GM12878 (cell line): Measurements from ENCODE around the gene NOVA2. TPM values are rescaled to one million over a fixed set of nuclear protein-coding genes. Genes with fewer than 3 reads are reported as not detected.

ENCODE experiments used
- ATAC-seq: fragments of 200-7000 bp; cut with Tn5 transposase; 3 replicates; pipeline ENCODE4 v1.9.1; 2020; ENCODE audit warnings: mild to moderate bottlenecking, moderate library complexity
- BruUV-seq: library from RNA; stranded (reverse); fragments of 400-500 nt; replicated peaks from 2 replicates; lab custom pipeline; 2021; lab: Mats Ljungman, UMichigan
- CTCF ChIA-PET: fragments of 300-600 bp; sonication (Branson Sonifier 250); formaldehyde crosslinking; extraction: SDS; loops from one replicate; lab custom pipeline; 2021; ENCODE audit warnings: inconsistent platforms; lab: Yijun Ruan, JAX
- POLR2A ChIA-PET: fragments of 350-600 bp; formaldehyde crosslinking; extraction: SDS; loops from one replicate; lab custom pipeline; 2021; ENCODE audit warnings: inconsistent platforms; lab: Charles Lee
- RAD21 ChIA-PET: fragments of 300-600 bp; sonication (Branson Sonifier 250); formaldehyde crosslinking; loops from one replicate; lab custom pipeline; 2023; ENCODE audit warnings: antibody characterized with exemption; ENCODE audit not compliant: unreplicated experiment; lab: Charles Lee
- SMC1A ChIA-PET: fragments of 300-600 bp; sonication (Branson Sonifier 250); formaldehyde crosslinking; loops from one replicate; lab custom pipeline; 2023; ENCODE audit not compliant: unreplicated experiment, uncharacterized antibody; lab: Charles Lee
- DNase-seq: peaks from one replicate; pipeline ENCODE4 v3.0.0-alpha.2; 2011; ENCODE audit warnings: low read depth, low spot score
- FAIRE-seq: peaks from 3 replicates; lab custom pipeline; 2011; peaks lifted over from hg19 to GRCh38; lab: Jason Lieb, UNC
- H2AFZ ChIP-seq: 2 replicates; pipeline ENCODE4 v1.6.0; 2011; ENCODE audit warnings: low read depth, low read length, control low read depth; ENCODE audit not compliant: control insufficient read depth
- H3K27ac ChIP-seq: 2 replicates; pipeline ENCODE4 v1.5.1; 2011; ENCODE audit warnings: control low read depth; ENCODE audit not compliant: control insufficient read depth, insufficient read depth
- H3K27me3 ChIP-seq, 2 experiments: replicated peaks in 1 of 2; 2 replicates each; pipeline versions ENCODE4 v1.6.0 to v1.6.1; 2011; ENCODE audit warnings: low read length in 1 of 2; ENCODE audit not compliant: control insufficient read depth in 2 of 2, insufficient read depth in 2 of 2
- H3K36me3 ChIP-seq, 2 experiments: 2 replicates each; pipeline ENCODE4 v1.5.1; 2011; ENCODE audit warnings: low read length in 1 of 2; ENCODE audit not compliant: control insufficient read depth in 2 of 2, insufficient read depth in 2 of 2
- H3K4me1 ChIP-seq: 2 replicates; pipeline ENCODE4 v1.6.1; 2011; ENCODE audit warnings: mild to moderate bottlenecking, low read length, moderate library complexity, mixed read lengths; ENCODE audit not compliant: control insufficient read depth, insufficient read depth
- H3K4me2 ChIP-seq: 2 replicates; pipeline ENCODE4 v1.6.0; 2011; ENCODE audit warnings: control low read depth; ENCODE audit not compliant: control insufficient read depth, insufficient read depth
- H3K4me3 ChIP-seq: fragments of 200-600 bp; sonication (generic); 2 replicates; pipeline ENCODE4 v1.5.1; 2016
- H3K79me2 ChIP-seq: 2 replicates; pipeline ENCODE4 v1.6.0; 2011; ENCODE audit warnings: low read length; ENCODE audit not compliant: control insufficient read depth, insufficient read depth
- H3K9ac ChIP-seq: 2 replicates; pipeline ENCODE4 v1.8.0; 2011; ENCODE audit warnings: low read length, control low read depth, mixed read lengths; ENCODE audit not compliant: control insufficient read depth, insufficient read depth
- H3K9me3 ChIP-seq: replicated peaks from 3 replicates; pipeline ENCODE4 v1.5.1; 2011; ENCODE audit warnings: mild to moderate bottlenecking, low read length; ENCODE audit not compliant: control insufficient read depth, insufficient read depth
- H4K20me1 ChIP-seq: 2 replicates; pipeline ENCODE4 v1.6.0; 2011; ENCODE audit not compliant: control insufficient read depth, insufficient read depth
- CBX5 ChIP-seq: sonication (generic); IDR thresholded peaks from 2 replicates; pipeline ENCODE4 v1.6.1; 2016; ENCODE audit warnings: low read depth, moderate library complexity, mild to moderate bottlenecking, inconsistent platforms
- DPF2 ChIP-seq: fragments of 450-650 bp; IDR thresholded peaks from 2 replicates; pipeline ENCODE4 v1.6.1; 2017; ENCODE audit warnings: mild to moderate bottlenecking
- EED ChIP-seq: sonication (generic); IDR thresholded peaks from 2 replicates; pipeline ENCODE4 v1.6.1; 2016; ENCODE audit warnings: antibody characterized with exemption, low read depth
- ELK1 ChIP-seq: IDR thresholded peaks from 2 replicates; pipeline ENCODE4 v1.6.1; 2012; ENCODE audit warnings: low read depth, low read length, improper control_type of control experiment
- FOXM1 ChIP-seq: IDR thresholded peaks from 2 replicates; pipeline ENCODE4 v1.6.1; 2012; ENCODE audit warnings: low read depth, mild to moderate bottlenecking, inconsistent platforms, low read length, moderate library complexity
- HDAC2 ChIP-seq: fragments of 200-600 bp; sonication (generic); IDR thresholded peaks from 2 replicates; pipeline ENCODE4 v1.6.1; 2017
- KAT2A ChIP-seq: conservative IDR thresholded peaks from 2 replicates; pipeline ENCODE4 v1.6.1; 2011; ENCODE audit warnings: low read depth, low read length; ENCODE audit not compliant: control insufficient read depth
- USF1 ChIP-seq: IDR thresholded peaks from 2 replicates; pipeline ENCODE4 v1.6.1; 2011; ENCODE audit warnings: borderline replicate concordance, low read depth, mild to moderate bottlenecking, moderate library complexity, mixed read lengths, low read length; ENCODE audit not compliant: insufficient read depth; ENCODE audit errors: extremely low read length
- ZNF207 ChIP-seq: fragments of 450-650 bp; IDR thresholded peaks from 2 replicates; pipeline ENCODE4 v1.6.1; 2014; ENCODE audit warnings: antibody characterized with exemption, mild to moderate bottlenecking, borderline replicate concordance
- ZNF274 ChIP-seq: IDR thresholded peaks from one replicate; pipeline ENCODE4 v1.8.0; 2011; ENCODE audit not compliant: insufficient read length, insufficient read depth
- WGBS: methylation state at CpG from one replicate; pipeline ENCODE4 v1.1.6; 2016; ENCODE audit warnings: low lambda C conversion rate; ENCODE audit not compliant: insufficient replicate concordance, insufficient coverage; ENCODE audit errors: missing lambda C conversion rate; 5-methylcytosine and 5-hydroxymethylcytosine counted together
- in situ Hi-C: fragments of 300-500 bp; cut with MboI; formaldehyde crosslinking; loops from 9 replicates; pipeline ENCODE4 v1.14.3; 2018; ENCODE audit warnings: mixed read lengths
- intact Hi-C: fragments of 100-400 bp; cut with micrococcal nuclease; formaldehyde crosslinking; loops from one replicate; pipeline ENCODE4 v1.14.2; 2022; ENCODE audit not compliant: unreplicated experiment
- polyA plus RNA-seq, 11 experiments: library from polyadenylated mRNA; depleted of rRNA in 4 of 11; unstranded in 6 of 11; stranded (reverse) in 5 of 11; fragments of >200 nt; fragmentation: Nextera tagmentation in 4 of 11; fragmentation: Illumina TruSeq in 1 of 11; extraction: Ambion mirVana in 4 of 11; extraction: Trizol in 1 of 11; gene quantifications; 1 replicate in 1 of 11; 2 replicates in 10 of 11; pipeline versions ENCODE4 v1.2.1 to v1.2.3, GENCODE V29; 2011 to 2016; ENCODE audit warnings: inconsistent platforms in 2 of 11, missing spikeins in 2 of 11, low read depth in 1 of 11
- total RNA-seq, 4 experiments: library from RNA; depleted of rRNA in 3 of 4; stranded (reverse); fragments of >200 nt in 3 of 4; fragmentation: Illumina TruSeq in 1 of 4; extraction: Trizol in 1 of 4; gene quantifications; 2 replicates each; pipeline versions ENCODE4 v1.2.1 to v1.2.3, GENCODE V29; 2013 to 2021

Gene NOVA2
- total and polyA plus RNA-seq, 10 of the 15 experiments (the other 5 are each of a cell fraction or from before 2014, with no cell fraction given), result under 0.01 to 0.44 (median 0.03) TPM; not detected in 4

DNA sequence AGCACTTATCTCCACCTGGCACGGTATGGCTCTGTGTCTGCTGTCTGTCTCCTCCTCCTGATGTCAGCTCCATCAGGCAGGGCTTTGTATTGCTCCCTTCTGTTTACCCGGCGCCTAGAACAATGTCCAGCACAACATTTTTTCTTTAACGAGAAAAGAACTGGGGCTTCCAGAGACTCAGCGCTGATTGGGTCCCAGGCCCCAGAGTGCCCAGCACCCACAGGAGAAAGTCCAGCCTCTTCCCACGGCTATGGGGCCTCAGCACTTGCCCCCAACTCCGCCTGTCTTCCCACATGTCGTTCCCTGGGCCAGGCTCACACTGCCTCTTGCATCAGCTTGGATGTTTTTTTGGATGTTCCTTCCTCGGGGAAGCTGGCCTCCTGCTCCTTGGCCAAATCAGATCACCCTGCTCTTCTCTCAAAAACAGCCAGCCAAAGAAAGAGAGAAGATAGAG is 78.1 kb downstream of the NOVA2 start:
- no peaks in the 10 kb centered on the region for H3K9me3 ChIP-seq
- ChIA-PET CTCF (interaction anchor here (1.6 kb wide), 1 partner anchor 32 kb away, joined by 4 read pairs; the partner anchor contains the start of gene FOXA3), RAD21 (no interaction called here), POLR2A (no interaction called here), SMC1A (interaction anchor here (1.0 kb wide), 1 partner anchor 30 kb away, joined by 3 read pairs; no protein-coding TSS in a partner anchor)
- H3K4me1 ChIP-seq, result peaks cover 6% of the 10 kb centered on the region; the same call in 1 of the 2 replicates
- in situ Hi-C loops (no loop called here), intact Hi-C loops (no loop called here)
- H3K9ac ChIP-seq, result no peak overlapping the region
- H4K20me1 ChIP-seq, result no peaks in the 10 kb centered on the region
- H3K27ac ChIP-seq, result no peak overlapping the region
- BruUV-seq, result no TSS peak
- H3K27me3 ChIP-seq, result no peaks in the 10 kb centered on the region
- 88% methylated on average over 9 of the region's 9 CpGs for WGBS
- DNase-seq, result no peak
- TF ChIP-seq FOXM1 (no peak), CBX5 (no peak), KAT2A (no peak), ELK1 (no peak), ZNF274 (no peak), HDAC2 (no peak), USF1 (no peak), EED (no peak), ZNF207 (no peak), DPF2 (no peak)
- no peak for ATAC-seq
- H3K4me3 ChIP-seq, result no peak overlapping the region
- no peak overlapping the region for H3K4me2 ChIP-seq
- peaks cover under 1% of the 10 kb centered on the region; the same call in 1 of the 2 replicates for H3K79me2 ChIP-seq
- no peak for FAIRE-seq
- H2AFZ ChIP-seq, result no peak overlapping the region
- no peaks in the 10 kb centered on the region; a peak in 2 of 4 replicates for H3K36me3 ChIP-seq
